DMS 273 (cell line): Measurements from ENCODE around the gene ODF2.
"Not testable (repeated sequence)": the region's sequence is repeated elsewhere in the genome, so short reads cannot be mapped to it uniquely, and the experiment has no call there.

Experiments
- DNase-seq: peaks from one replicate; lab custom pipeline; 2025; ENCODE audit not compliant: unreplicated experiment; lab: John Stamatoyannopoulos, UW

ODF2 gene

GRCh38 chr9:128482186-128482585 is 26.4 kb downstream of the ODF2 start:
- DNase-seq, result no peak

- no peak for DNase-seq
Measured at GRCh38 chr9:128484686-128485413, 29.0 kb downstream of the ODF2 start.

- DNase-seq, result no peak
Measured at GRCh38 chr9:128485414-128485855, 29.6 kb downstream of the ODF2 start.

- DNase-seq, result no peak
Measured at GRCh38 chr9:128486201-128486600, 30.4 kb downstream of the ODF2 start.

GRCh38 chr9:128493424-128493823 is 37.6 kb downstream of the ODF2 start:
- no peak for DNase-seq

GRCh38 chr9:128494108-128494745 is 38.4 kb downstream of the ODF2 start:
- peak; percentile 25 for DNase-seq

GRCh38 chr9:128494746-128495129 is 38.9 kb downstream of the ODF2 start:
- DNase-seq, result no peak

- DNase-seq, result peak; percentile 20
Measured at GRCh38 chr9:128495296-128495695, 39.5 kb downstream of the ODF2 start.

GRCh38 chr9:128495804-128496417 is 40.1 kb downstream of the ODF2 start:
- peak; percentile 11 for DNase-seq

GRCh38 chr9:128497824-128498610 is 42.2 kb downstream of the ODF2 start:
- peak; percentile 10 for DNase-seq

GRCh38 chr9:128498911-128499310 is 43.1 kb downstream of the ODF2 start:
- DNase-seq, result no peak

GRCh38 chr9:128499920-128500319 is 44.1 kb downstream of the ODF2 start:
- no peak for DNase-seq

GRCh38 chr9:128503415-128503825 is 47.6 kb downstream of the ODF2 start:
- DNase-seq, result not testable (repeated sequence)

- peak; percentile 21 for DNase-seq
Measured at GRCh38 chr9:128503870-128504269, 48.1 kb downstream of the ODF2 start.

GRCh38 chr9:128504485-128505413 is 48.9 kb downstream of the ODF2 start, which contains the start of gene GLE1:
Gene GLE1 (plus strand): TSS chr9:128504719. CDS start chr9:128504806, 87 bp downstream.
- peak; percentile 97 for DNase-seq

- peak; percentile 71 for DNase-seq
Measured at GRCh38 chr9:128505414-128505765, 49.6 kb downstream of the ODF2 start.

GRCh38 chr9:128505906-128506305 is 50.1 kb downstream of the ODF2 start:
- not testable (repeated sequence) for DNase-seq

GRCh38 chr9:128512820-128513219 is 57.0 kb downstream of the ODF2 start:
- DNase-seq, result no peak

- no peak for DNase-seq
Measured at GRCh38 chr9:128521956-128522355, 66.2 kb downstream of the ODF2 start.
